Measurements from ENCODE around the gene MSS51. TPM values are rescaled to one million over a fixed set of nuclear protein-coding genes. Genes with fewer than 3 reads are reported as not detected.

The MSS51 gene
- total RNA-seq, 1 donor from 2014 or later = 1.5 TPM

- H3K4me3 ChIP-seq = no peak overlapping the region
- no peak for TF ChIP-seq POLR2AphosphoS5 (IDR thresholded peaks at IDR 0.05; ENCODE audit: insufficient read depth in 1 of 2, low read depth in 1 of 2)
- no peak for TF ChIP-seq POLR2A (IDR thresholded peaks at IDR 0.05)
- TF ChIP-seq, protein P1, sequence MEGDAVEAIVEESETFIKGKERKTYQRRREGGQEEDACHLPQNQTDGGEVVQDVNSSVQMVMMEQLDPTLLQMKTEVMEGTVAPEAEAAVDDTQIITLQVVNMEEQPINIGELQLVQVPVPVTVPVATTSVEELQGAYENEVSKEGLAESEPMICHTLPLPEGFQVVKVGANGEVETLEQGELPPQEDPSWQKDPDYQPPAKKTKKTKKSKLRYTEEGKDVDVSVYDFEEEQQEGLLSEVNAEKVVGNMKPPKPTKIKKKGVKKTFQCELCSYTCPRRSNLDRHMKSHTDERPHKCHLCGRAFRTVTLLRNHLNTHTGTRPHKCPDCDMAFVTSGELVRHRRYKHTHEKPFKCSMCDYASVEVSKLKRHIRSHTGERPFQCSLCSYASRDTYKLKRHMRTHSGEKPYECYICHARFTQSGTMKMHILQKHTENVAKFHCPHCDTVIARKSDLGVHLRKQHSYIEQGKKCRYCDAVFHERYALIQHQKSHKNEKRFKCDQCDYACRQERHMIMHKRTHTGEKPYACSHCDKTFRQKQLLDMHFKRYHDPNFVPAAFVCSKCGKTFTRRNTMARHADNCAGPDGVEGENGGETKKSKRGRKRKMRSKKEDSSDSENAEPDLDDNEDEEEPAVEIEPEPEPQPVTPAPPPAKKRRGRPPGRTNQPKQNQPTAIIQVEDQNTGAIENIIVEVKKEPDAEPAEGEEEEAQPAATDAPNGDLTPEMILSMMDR (IDR thresholded peaks at IDR 0.05) = no peak
- H3K36me3 ChIP-seq = peaks cover 0 to 28% of the 10 kb centered on the region in 2 donors
- intact Hi-C loops (cut with DNase I) = no loop called here
- H3K4me1 ChIP-seq = no peaks in the 10 kb centered on the region
- DNase-seq (ENCODE audit: extremely low spot score in 2 of 2) = no peak
- no peak overlapping the region for H3K27ac ChIP-seq
- no peaks in the 10 kb centered on the region for H3K27me3 ChIP-seq
- no peaks in the 10 kb centered on the region for H3K9me3 ChIP-seq
Observed at GRCh38 chr10:73439055-73439454, 5.7 kb upstream of the MSS51 start.

DNA sequence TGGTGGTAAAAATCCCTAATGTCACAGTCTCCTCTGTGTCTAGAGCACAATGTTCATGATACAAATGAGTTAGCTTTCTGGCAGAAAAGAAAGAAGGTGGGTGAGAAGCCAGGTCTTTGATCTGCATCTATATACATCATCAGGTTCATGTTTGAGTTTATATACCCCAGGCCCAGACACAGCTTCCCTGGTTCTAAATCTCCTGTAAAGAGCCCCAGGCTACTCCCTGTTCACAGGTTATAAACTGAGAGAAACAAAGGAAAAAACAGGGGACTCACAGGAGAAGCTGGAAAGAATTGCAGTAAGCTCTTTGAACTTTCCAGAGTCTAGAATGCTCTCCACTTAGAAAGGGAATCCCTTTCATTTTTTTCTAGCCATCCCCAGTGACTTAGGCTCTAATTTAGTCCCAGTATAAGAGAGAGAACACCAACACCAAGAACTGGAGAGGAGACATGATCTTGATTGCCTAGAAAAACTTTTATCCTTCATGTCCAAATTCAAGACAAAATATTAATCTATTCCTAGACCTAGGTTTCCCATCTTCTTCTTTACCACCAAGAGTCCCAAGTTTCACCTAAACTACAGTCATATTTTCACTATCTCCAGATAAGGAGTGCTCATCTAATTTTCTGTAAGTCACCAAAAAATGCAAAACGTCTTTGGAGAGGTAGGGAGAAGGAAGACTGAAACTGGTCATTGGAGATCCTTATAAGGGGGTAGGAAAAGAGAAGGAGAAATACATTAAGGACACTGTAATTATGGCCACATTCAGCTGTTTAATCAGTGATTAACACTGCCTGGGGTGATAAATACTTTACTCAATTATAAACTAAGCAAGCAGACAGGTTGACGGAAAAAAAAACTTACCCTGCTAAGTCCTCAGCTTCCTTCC lies 469 bp downstream of the MSS51 start:
- TF ChIP-seq, protein P1 (IDR thresholded peaks at IDR 0.05) = no peak
- TF ChIP-seq POLR2A (IDR thresholded peaks at IDR 0.05) (no peak), POLR2AphosphoS5 (IDR thresholded peaks at IDR 0.05; ENCODE audit: insufficient read depth in 1 of 2, low read depth in 1 of 2) (no peak)
- DNase-seq (ENCODE audit: extremely low spot score in 2 of 2) = no peak
- Histone ChIP-seq H3K27me3 (no peaks in the 10 kb centered on the region), H3K4me1 (no peaks in the 10 kb centered on the region), H3K9me3 (no peaks in the 10 kb centered on the region), H3K4me3 (no peak overlapping the region), H3K36me3 (peaks cover 0 to 27% of the 10 kb centered on the region in 2 donors), H3K27ac (no peak overlapping the region)
- intact Hi-C loops (cut with DNase I) = no loop called here

DNA sequence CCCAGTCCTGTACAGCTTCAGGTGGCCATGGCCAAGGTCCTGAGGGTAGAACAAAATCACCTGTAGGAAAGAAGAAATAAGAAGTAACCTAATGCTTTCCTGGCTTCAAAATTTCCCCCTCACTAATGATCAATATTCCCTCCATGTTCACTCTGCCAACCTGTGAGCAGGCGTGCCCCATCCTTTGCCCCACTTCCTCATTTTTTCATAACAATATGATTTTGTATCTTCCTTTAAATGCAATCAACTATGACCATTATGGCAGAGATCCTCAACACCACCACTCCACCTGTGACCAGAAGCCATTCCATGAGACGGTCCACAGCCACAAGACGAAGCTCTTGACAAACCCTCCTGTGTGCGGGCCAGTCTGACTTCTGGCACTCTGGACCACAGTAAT lies 7.0 kb downstream of the MSS51 start:
- H3K27ac ChIP-seq = no peak overlapping the region
- peaks cover 3 to 56% of the 10 kb centered on the region in 2 donors for H3K36me3 ChIP-seq
- no peaks in the 10 kb centered on the region for H3K4me1 ChIP-seq
- H3K9me3 ChIP-seq = no peaks in the 10 kb centered on the region
- intact Hi-C loops (cut with DNase I) = no loop called here
- no peak for TF ChIP-seq POLR2A (IDR thresholded peaks at IDR 0.05)
- no peak for TF ChIP-seq POLR2AphosphoS5 (IDR thresholded peaks at IDR 0.05; ENCODE audit: insufficient read depth in 1 of 2, low read depth in 1 of 2)
- TF ChIP-seq, protein P1 (IDR thresholded peaks at IDR 0.05) = no peak
- no peaks in the 10 kb centered on the region for H3K27me3 ChIP-seq
- DNase-seq (ENCODE audit: extremely low spot score in 2 of 2) = no peak
- H3K4me3 ChIP-seq = no peak overlapping the region

- no peaks in the 10 kb centered on the region for H3K9me3 ChIP-seq
- H3K27me3 ChIP-seq = no peaks in the 10 kb centered on the region
- no peaks in the 10 kb centered on the region for H3K4me1 ChIP-seq
- DNase-seq (ENCODE audit: extremely low spot score in 2 of 2) = no peak
- TF ChIP-seq POLR2AphosphoS5 (IDR thresholded peaks at IDR 0.05; ENCODE audit: insufficient read depth in 1 of 2, low read depth in 1 of 2) (no peak), POLR2A (IDR thresholded peaks at IDR 0.05) (no peak)
- TF ChIP-seq, protein P1 (IDR thresholded peaks at IDR 0.05) = no peak
- peaks cover 3 to 56% of the 10 kb centered on the region in 2 donors for H3K36me3 ChIP-seq
- intact Hi-C loops (cut with DNase I) = no loop called here
- no peak overlapping the region for H3K27ac ChIP-seq
- no peak overlapping the region for H3K4me3 ChIP-seq
Observed at GRCh38 chr10:73424478-73424877, 8.9 kb downstream of the MSS51 start.

- Histone ChIP-seq H3K27me3 (no peaks in the 10 kb centered on the region), H3K36me3 (peaks cover 3 to 49% of the 10 kb centered on the region in 2 donors), H3K4me1 (no peaks in the 10 kb centered on the region), H3K9me3 (no peaks in the 10 kb centered on the region), H3K4me3 (no peak overlapping the region), H3K27ac (no peak overlapping the region)
- intact Hi-C loops (cut with DNase I) = no loop called here
- no peak for DNase-seq (ENCODE audit: extremely low spot score in 2 of 2)
- TF ChIP-seq, protein P1 (IDR thresholded peaks at IDR 0.05) = no peak
- TF ChIP-seq POLR2A (IDR thresholded peaks at IDR 0.05) = no peak
- no peak for TF ChIP-seq POLR2AphosphoS5 (IDR thresholded peaks at IDR 0.05; ENCODE audit: insufficient read depth in 1 of 2, low read depth in 1 of 2)
Observed at GRCh38 chr10:73423309-73423708, 10.1 kb downstream of the MSS51 start.

Measured in vagina (tissue), 2 donors.